HG03103 (cell line): Measurements from ENCODE around the gene TNKS1BP1.
"Not testable (repeated sequence)": the region's sequence is repeated elsewhere in the genome, so short reads cannot be mapped to it uniquely, and the experiment has no call there.

ENCODE experiments used
- ATAC-seq: cut with Tn5 transposase; IDR thresholded peaks from one replicate; pipeline ENCODE4 v1.9.1; 2021; ENCODE audit warnings: low read depth; ENCODE audit not compliant: unreplicated experiment

Gene TNKS1BP1

DNA sequence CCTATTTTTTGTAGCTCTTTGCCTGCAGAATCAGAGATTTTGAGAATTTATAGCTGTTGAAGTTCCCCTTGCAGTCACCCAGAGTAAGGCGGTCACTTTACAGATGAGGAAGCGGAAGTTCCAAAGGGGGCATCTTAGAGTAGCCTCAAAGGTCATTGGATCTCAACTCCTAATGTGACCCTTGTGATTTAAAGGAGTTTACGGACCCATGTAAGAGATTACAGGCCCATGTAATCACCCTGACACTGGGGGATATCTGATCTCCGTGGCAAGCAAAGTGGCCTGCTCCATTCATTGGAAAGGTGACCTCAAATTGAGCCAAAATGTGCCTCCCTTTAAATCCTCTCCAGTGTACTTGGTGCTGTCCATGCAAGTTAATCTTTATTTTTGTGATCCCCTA lies 29.1 kb upstream of the TNKS1BP1 start:
- no peak for ATAC-seq

DNA sequence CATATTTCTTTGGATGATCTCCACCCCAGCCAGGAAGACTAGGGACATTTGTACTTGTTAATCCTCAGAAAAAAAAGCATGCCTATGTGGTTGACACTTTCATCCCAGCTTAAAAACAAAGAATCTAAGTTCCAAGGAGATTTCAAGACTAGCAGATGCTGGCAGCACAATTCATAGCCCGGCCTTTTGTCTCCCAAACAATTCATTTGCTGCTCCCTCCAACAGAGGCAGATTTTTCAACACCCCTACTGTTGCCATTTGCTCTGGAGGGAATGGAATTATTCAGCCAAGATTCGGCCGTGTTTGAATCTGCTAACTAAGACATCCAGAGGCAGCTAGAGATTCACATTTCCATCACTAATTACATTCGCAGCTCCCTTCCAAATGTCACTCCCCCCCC lies 28.7 kb upstream of the TNKS1BP1 start:
- no peak for ATAC-seq

GRCh38 chr11:57353036-57353435 lies 28.3 kb upstream of the TNKS1BP1 start:
- ATAC-seq: no peak

DNA sequence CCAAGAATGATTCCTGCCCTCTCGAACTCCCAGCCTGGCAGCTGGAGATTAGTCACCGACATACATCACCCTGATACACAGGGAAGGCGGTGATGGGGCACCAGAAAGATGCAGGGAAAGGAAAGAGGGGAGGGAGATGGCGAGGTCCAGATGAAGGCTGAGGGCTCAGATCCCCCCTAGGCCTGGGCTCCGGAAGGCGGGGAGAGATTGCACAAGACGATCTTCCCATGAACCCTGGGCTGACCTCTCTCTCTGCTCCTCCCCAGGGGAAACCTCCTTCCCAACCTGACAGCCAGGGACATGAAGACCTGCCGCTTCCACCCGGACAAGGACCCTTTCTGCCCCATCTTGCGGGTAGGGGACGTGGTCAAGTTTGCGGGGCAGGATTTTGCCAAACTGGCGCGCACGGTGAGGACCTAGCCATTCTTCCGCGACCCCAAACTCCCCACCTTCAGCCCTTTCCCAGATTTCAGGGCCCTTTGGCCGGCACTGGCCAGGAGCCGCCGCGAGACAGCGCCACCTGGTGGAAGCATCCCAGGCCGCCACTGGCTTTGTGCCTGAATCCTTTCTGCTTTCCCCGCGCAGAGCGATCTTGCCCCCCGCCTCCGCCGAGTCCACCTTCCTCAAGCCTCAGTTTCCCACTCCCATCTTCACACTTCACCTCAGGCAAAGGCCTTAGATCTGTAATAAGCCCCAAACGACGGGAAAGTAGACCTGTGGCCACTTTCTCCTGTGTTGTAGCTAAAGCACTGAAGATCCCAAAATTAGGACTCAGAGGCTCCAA lies 24.9 kb upstream of the TNKS1BP1 start:
- no peak for ATAC-seq

DNA sequence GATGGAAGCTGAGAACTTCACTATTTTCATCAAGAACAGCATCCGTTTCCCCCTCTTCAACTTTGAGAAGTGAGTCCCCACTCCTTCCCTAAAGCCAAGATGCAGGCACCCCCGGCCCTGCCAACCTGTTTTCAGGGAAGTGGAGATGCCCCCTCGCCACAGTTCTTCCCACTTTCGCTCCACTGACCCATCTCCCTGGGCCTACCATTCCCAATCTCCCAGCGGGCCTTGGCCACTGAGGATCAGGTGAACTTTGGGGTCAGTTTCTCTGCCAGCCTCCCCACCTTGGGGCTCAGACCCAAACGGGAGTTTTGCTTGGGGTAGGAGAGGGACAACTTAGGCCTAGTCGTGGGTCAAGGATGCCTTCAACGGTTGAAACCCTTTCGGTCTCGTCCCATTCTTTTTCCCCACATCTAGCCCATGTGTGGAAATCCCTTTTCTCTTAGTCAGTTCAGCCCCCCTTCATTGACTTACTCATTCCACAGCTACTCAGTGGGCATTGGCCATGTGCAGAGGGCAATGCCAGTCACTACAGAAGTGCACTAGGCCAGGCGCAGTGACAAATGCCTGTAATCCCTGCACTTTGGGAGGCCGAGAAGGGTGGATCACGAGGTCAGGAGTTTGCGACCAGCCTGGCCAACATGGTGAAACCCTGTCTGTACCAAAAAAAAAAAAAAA lies 24.0 kb upstream of the TNKS1BP1 start:
- no peak for ATAC-seq

- no peak for ATAC-seq
Observed at GRCh38 chr11:57348052-57348451, 23.3 kb upstream of the TNKS1BP1 start.

- ATAC-seq: no peak
Observed at GRCh38 chr11:57347336-57347735, 22.6 kb upstream of the TNKS1BP1 start.

DNA sequence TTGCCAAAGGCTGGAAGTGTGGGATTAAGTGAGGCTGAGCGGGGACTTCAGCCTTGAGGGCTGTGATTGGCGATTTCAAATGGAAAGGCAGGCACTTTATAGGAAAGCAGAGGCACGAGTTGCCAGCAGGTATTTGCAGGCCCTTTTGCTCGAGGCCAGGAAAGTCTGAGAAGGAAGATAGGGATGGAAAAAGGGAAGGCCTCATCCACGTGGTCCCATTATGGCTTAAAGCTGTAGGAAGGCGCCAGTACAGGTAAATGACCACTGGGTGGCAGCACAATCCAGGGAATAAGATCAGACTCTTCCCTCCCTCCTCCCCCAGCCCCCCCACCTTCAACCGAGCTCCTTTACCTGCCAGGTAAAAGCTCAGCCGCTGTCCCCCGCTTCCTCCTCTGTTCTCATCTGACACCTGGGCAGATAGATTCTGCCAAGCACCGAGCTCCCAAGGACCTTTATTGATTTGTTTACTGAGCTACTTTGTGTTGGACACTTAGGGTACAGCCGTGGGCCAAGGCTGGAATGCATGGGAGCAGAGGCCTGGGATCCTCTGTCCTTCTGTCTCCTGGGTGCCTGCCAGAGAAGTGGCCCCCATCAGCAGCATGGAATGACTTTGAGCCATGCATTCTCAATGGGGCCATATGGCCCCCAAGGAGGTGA lies 20.9 kb upstream of the TNKS1BP1 start:
- peak; percentile 59 for ATAC-seq

- no peak for ATAC-seq
Observed at GRCh38 chr11:57344826-57345225, 20.1 kb upstream of the TNKS1BP1 start.

GRCh38 chr11:57343825-57344224 lies 19.1 kb upstream of the TNKS1BP1 start:
- ATAC-seq: no peak

DNA sequence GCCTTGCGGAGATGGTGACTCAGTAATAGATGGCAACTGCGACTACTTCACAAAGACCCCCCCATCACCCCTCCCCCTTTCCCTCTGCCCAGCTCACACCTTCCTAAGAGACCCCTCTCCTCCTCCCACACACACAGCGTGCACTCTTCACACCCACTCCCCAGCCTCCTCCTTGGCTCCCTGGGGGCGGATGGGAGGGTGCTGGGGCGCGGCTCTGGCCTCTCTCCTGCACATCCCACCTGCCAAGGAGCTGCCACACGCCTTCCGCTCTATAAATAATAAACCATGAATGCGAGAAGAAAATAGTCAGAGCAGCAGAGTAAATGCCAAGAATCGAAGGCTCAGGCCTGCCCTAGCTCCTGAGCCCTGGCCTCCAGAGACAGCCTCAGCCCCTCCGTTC lies 17.9 kb upstream of the TNKS1BP1 start:
- ATAC-seq: no peak

DNA sequence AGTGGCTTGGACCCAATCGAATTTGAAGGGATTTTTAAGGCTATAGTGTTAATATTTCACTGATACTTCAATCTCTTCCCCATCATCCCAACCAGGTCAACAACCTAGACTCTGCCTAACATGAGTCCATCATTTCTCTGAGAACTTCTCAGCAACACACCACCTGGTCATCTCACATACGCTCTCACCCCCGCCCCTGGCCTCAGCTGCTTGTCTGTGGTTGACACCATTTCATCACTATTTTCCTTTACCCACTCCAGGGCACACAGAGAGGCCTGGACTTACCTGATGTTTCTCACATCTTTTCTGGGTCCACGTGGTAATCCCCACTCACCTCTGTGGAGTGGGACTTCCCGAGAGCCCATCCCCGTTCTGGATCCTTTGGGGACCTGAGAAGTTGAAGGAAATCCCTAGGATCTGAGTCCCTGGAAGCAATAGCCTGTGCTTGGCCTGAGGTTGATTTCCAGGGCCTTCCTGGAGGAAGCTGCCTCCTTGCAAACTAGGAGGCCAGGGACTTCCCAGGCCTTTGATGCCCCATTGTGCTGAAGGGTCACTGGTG lies 16.6 kb upstream of the TNKS1BP1 start:
- ATAC-seq: no peak

GRCh38 chr11:57340039-57340615 lies 15.4 kb upstream of the TNKS1BP1 start:
- no peak for ATAC-seq

DNA sequence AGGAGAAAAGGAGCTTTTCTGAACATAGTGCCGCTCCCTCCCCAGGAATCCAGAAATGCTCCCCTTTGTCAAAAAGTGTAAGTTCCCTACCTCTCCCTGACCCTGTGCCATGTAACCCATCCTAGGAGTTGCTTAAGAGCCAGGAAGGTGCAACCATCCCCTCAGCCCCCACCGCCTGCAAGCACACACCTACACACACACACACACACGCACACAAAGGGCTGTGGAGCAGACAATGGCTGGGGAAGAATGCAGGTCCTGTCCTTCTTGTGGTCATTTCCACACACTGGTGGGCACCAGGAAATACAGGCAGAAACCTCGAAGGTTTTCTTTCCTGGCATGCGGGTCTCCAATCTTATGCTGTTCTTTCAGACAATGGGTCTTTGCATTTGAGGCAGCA lies 14.6 kb upstream of the TNKS1BP1 start:
- ATAC-seq: no peak

DNA sequence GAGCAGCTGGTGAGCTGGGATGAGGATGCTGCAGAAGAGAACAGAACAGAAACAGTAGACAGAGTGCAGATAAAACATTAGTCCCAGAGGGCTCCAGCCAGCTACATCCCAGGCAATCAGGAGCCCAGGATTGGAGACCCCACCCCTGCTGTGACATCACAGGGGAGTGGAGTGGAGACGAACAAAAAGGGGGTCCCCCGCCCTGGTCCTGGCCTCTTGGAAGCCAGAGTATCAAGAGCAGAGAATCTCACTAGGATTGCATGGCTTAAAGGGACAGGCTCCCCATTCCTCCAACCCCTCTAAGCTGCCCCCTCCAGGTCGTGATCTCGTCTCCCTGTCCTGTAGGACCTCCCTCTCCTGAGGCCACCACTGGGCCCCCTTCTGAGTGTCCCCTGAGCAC lies 13.4 kb upstream of the TNKS1BP1 start, which contains the start of gene P2RX3:
Gene P2RX3, plus strand, starts transcription at position 211 of the 400 bp plus-strand sequence. CDS start 199 bp downstream, outside the sequence.
- ATAC-seq: no peak

DNA sequence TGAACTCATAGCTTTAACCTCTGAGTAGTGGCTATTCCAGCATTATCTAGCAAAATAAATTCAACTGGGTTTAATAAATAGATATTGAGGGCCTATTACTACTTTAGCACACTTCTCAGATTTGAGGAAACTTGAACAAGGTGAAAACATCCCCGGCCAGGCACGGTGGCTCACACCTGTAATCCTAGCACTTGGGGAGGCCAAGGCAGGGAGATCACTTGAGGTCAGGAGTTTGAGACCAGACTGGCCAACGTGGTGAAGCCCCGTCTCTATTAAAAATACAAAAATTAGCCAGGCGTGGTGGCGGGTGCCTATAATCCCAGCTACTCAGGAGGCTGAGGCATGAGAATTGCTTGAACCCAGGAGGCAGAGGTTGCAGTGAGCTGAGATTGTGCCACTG lies 12.1 kb upstream of the TNKS1BP1 start:
- not testable (repeated sequence) for ATAC-seq

DNA sequence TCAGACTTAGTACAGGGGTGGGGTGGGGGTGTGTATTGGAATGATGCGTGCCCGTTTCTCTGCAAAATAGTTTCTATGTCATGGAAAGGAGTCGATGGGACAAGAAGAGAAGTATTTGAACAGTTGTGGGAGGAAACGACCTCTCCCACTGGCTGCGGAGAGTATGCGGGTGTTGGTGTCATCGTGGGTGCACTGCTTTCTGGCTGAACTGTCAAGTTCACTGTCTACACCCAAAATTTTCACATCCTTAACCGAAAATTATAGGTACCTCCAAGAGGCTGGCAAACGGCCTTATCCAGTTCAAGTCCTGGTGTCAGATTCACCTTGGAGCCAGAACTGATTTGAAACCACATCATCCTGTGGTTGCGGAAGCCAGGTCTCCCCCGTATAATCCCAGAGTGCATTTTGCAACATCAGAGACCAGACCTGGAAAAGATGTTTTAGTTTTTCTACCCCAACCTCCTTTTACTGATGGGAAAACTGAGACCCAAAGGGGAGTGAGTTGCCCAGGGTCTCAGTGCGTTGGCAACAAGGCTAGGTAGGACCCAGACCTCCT lies 11.4 kb upstream of the TNKS1BP1 start:
- no peak for ATAC-seq

GRCh38 chr11:57335343-57336110 lies 10.8 kb upstream of the TNKS1BP1 start, which contains the start of gene SSRP1:
Gene SSRP1 (minus strand): TSS chr11:57335892. CDS start chr11:57335121, 771 bp downstream.
- ATAC-seq: peak; percentile 99

GRCh38 chr11:57335023-57335342 lies 10.2 kb upstream of the TNKS1BP1 start:
- ATAC-seq: peak; percentile 2
